ENCODE measurements around the gene TTR.

The TTR gene

GRCh38 chr18:31566576-31567306, 24.9 kb upstream of the TTR start:
- no peak for FAIRE-seq
- TF ChIP-seq POLR2A (IDR thresholded peaks at IDR 0.05; ENCODE audit: low read depth, low read length): no peak
- no peak for DNase-seq (ENCODE audit: insufficient read length, low spot score)

DNA sequence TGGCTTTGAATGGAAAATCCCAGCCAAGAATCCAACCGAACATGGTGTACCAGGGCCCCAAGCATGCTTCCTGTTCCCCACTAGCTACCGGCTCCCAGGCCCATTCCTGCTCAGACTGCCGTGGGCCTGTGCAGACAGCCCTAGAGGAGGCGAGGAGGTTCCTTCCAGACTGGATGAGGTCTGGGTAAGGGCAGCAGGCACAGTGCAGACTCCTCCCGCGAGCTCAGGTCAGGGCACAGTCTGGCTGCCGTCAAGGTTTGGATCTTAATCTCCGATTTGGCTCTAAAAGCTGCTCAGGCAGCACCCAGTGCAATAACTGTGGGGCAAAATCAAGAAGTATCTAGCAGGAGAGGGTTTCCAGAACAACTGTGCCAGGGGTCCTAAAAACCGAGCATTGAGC, 19.3 kb upstream of the TTR start:
- FAIRE-seq: no peak
- TF ChIP-seq POLR2A (IDR thresholded peaks at IDR 0.05; ENCODE audit: low read depth, low read length): no peak
- DNase-seq (ENCODE audit: insufficient read length, low spot score): no peak

- no peak for FAIRE-seq
- TF ChIP-seq POLR2A (IDR thresholded peaks at IDR 0.05; ENCODE audit: low read depth, low read length): no peak
- no peak for DNase-seq (ENCODE audit: insufficient read length, low spot score)
Measured at GRCh38 chr18:31573051-31573450, 18.6 kb upstream of the TTR start.

DNA sequence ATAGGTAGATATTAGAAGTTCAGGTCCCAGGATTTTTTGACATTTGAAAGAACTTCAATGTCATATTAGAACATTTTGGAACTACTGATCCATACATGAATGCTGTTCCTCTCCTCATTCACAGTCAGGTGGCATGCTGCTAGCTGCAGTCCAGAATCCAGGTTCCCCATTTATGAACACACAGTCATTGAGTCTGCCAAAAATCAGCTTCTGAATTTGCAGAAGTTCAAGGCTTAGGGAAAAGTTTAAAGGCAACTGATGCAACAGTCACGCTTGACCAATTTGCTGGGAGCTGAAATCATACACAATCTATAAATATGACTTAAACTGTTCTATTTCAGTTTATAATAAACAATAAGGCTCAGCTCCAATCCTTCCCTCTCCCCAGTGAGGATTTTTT, 17.3 kb upstream of the TTR start:
- DNase-seq (ENCODE audit: insufficient read length, low spot score): no peak
- no peak for FAIRE-seq
- TF ChIP-seq POLR2A (IDR thresholded peaks at IDR 0.05; ENCODE audit: low read depth, low read length): no peak

GRCh38 chr18:31575515-31576257, 16.0 kb upstream of the TTR start:
- no peak for DNase-seq (ENCODE audit: insufficient read length, low spot score)
- no peak for TF ChIP-seq POLR2A (IDR thresholded peaks at IDR 0.05; ENCODE audit: low read depth, low read length)
- FAIRE-seq: no peak

DNA sequence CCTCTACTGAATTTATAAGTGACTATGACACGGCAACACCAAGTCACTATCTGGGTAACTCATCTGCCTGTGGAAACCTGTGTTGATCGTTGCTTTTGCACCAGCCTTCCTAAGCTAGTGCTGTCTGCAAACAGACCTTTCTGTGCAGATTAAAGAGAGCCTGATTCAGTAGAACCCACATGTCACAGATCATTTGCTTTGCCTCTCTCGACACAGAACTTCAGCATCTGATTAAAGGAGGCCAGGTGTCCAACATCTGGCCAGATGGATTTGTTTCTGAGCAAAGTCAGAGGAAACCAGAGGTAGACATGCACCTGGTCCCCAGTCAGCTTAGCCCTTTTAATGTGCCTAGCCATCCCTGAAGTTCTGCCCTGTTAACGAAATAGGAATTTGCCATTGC, 15.0 kb upstream of the TTR start:
- TF ChIP-seq POLR2A (IDR thresholded peaks at IDR 0.05; ENCODE audit: low read depth, low read length): no peak
- FAIRE-seq: no peak
- no peak for DNase-seq (ENCODE audit: insufficient read length, low spot score)

DNA sequence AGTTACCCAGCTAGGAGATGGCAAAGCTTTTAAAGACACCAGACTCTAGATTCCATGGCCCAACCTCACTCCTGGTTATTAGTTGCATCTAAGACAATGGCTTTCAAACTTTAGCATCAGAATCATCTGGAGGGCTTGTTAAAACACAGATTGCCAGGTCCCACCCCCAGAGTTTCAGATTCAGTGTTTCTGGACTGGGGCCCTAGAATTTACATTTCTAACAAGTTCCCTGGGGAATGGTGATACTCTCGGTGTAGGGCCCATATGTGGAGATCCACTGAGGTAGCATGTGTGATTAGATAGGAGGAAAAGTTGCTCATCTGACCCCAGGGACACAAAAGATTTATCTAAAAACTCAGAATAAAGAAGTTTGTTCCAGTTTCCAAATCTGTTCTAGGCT, 14.5 kb upstream of the TTR start:
- DNase-seq (ENCODE audit: insufficient read length, low spot score) (no peak), FAIRE-seq (no peak)
- no peak for TF ChIP-seq POLR2A (IDR thresholded peaks at IDR 0.05; ENCODE audit: low read depth, low read length)

DNA sequence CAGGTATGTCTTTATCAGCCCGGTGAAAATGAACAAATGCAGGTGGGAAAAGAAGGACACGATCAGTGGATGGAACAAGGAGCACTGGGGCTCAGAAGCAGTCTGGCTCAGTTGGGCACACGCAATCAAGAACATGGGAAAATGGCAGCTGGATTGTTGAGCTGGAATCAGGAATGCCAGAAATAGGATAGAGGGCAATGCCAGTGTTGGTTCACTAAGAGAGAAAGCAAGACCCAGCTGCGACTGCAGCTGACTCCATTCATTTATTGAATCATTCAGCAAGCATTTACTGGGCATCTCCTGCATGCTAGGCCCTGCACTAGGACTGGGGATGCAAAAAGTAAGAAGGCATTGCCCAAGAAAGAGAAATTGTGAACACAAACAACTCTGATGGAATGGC, 13.6 kb upstream of the TTR start:
- TF ChIP-seq POLR2A (IDR thresholded peaks at IDR 0.05; ENCODE audit: low read depth, low read length): no peak
- FAIRE-seq (no peak), DNase-seq (ENCODE audit: insufficient read length, low spot score) (no peak)

GRCh38 chr18:31579375-31579774, 12.3 kb upstream of the TTR start:
- DNase-seq (ENCODE audit: insufficient read length, low spot score) (no peak), FAIRE-seq (no peak)
- no peak for TF ChIP-seq POLR2A (IDR thresholded peaks at IDR 0.05; ENCODE audit: low read depth, low read length)

DNA sequence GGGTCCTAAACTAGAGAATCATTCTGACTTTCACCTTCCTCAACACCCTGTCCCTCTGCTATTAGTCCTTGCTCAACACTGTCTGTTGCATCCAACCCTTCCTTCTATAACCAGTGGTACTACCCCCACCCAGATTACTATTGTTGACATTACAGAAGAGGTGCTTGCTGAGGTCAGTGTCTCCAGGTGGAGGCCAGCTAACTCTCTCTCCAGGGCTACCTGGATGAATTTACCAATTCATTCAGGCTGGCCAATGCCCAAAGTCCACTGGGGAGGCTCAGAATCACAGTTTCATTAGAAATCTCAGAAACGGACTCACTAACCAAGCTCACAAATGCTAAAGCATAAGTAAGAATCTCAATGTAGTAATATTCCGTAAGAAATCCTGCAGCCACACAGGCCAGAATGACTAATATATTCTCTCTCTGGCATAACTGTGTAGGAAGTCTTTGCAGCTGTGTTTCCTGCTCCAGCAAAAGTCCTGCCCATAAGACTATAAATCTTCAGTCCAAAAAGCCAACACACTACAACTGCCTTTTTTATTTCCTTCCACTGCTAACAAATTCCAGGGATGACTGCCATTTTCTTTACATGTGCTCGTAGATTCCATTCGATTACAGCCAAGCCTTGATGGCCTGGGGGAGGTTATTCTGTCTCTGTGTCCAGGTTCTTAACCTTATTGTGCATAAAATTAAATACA, 10.0 kb upstream of the TTR start:
- no peak for TF ChIP-seq POLR2A (IDR thresholded peaks at IDR 0.05; ENCODE audit: low read depth, low read length)
- DNase-seq (ENCODE audit: insufficient read length, low spot score) (peak; percentile 23), FAIRE-seq (peak; percentile 33)

- no peak for FAIRE-seq
- no peak for TF ChIP-seq POLR2A (IDR thresholded peaks at IDR 0.05; ENCODE audit: low read depth, low read length)
- no peak for DNase-seq (ENCODE audit: insufficient read length, low spot score)
Measured at GRCh38 chr18:31583185-31583854, 8.4 kb upstream of the TTR start.

GRCh38 chr18:31585991-31586390, 5.7 kb upstream of the TTR start:
- DNase-seq (ENCODE audit: insufficient read length, low spot score) (no peak), FAIRE-seq (no peak)

GRCh38 chr18:31586616-31587015, 5.1 kb upstream of the TTR start:
- no peak for DNase-seq (ENCODE audit: insufficient read length, low spot score)
- FAIRE-seq: no peak
- TF ChIP-seq POLR2A (IDR thresholded peaks at IDR 0.05; ENCODE audit: low read depth, low read length): no peak

More at GRCh38 chr18:31585991-31586390, 5.7 kb upstream of the TTR start:
- no peak for TF ChIP-seq POLR2A (IDR thresholded peaks at IDR 0.05; ENCODE audit: low read depth, low read length)

- no peak for TF ChIP-seq POLR2A (IDR thresholded peaks at IDR 0.05; ENCODE audit: low read depth, low read length)
- DNase-seq (ENCODE audit: insufficient read length, low spot score): no peak
- no peak for FAIRE-seq
Measured at GRCh38 chr18:31587529-31587928, 4.1 kb upstream of the TTR start.
